Mucosa of descending colon (tissue), 3 donors: ENCODE data around the gene C4B. TPM values are rescaled to one million over a fixed set of nuclear protein-coding genes. Genes with fewer than 3 reads are reported as not detected.

ENCODE experiments used
- ATAC-seq: fragments of 200-7000 bp; cut with Tn5 transposase; one replicate; pipeline ENCODE4 v1.9.1; 2020; ENCODE audit warnings: mild to moderate bottlenecking, moderate library complexity
- DNase-seq, 3 donors: peaks; one replicate each; pipeline ENCODE4 v3.0.0-alpha.2; 2020
- H3K36me3 ChIP-seq: fragments of 200-600 bp; one replicate; pipeline ENCODE4 v1.8.0; 2021; ENCODE audit warnings: low read depth, mild to moderate bottlenecking
- H3K4me1 ChIP-seq: fragments of 200-600 bp; one replicate; pipeline ENCODE4 v1.8.0; 2021; ENCODE audit warnings: low read depth, mild to moderate bottlenecking
- H3K4me3 ChIP-seq: fragments of 200-600 bp; one replicate; pipeline ENCODE4 v1.8.0; 2021; ENCODE audit warnings: mild to moderate bottlenecking
- H3K9me3 ChIP-seq: fragments of 200-600 bp; one replicate; pipeline ENCODE4 v1.8.0; 2021; ENCODE audit warnings: mild to moderate bottlenecking
- intact Hi-C, 2 donors: fragments of 100-400 bp; cut with DNase I in 1 of 2; cut with micrococcal nuclease in 1 of 2; formaldehyde crosslinking; loops; one replicate each; pipeline versions ENCODE4 v1.11.0 to v1.11.1; 2022; cut with DNase I, micrococcal nuclease
- total RNA-seq, 3 donors: library from RNA; stranded (reverse); fragmentation: NEBNext Ultra II Directional in 2 of 3; extraction: Animal tissue kit (Norgen Biotek cat#: 25700) in 2 of 3; gene quantifications; one replicate each; pipeline versions ENCODE4 v1.2.1 to v1.2.4, GENCODE V29; 2021 to 2023
- TF ChIP-seq, protein P1 (sequence below): fragments of 200-600 bp; IDR thresholded peaks from one replicate; pipeline ENCODE4 v1.8.0; 2022; ENCODE audit warnings: antibody characterized with exemption, mild to moderate bottlenecking
- donor health status: DM: no; HTN: no; CAD: no; lungs with moderate emphysema.
- donor health status: DM: no; HTN: no; CAD: no.
- donor health status: DM: no; HTN: yes; CAD: no.

Gene C4B
- total RNA-seq, 3 donors from 2014 or later = 9.2 to 175 (median 51.0) TPM

GRCh38 chr6:31968791-31969711 is 45.5 kb upstream of the C4B start:
- intact Hi-C loops = no loop called here
- peaks cover 8% of the 10 kb centered on the region for H3K36me3 ChIP-seq
- ATAC-seq = no peak
- DNase-seq = no peak
- H3K4me1 ChIP-seq = peaks cover 17% of the 10 kb centered on the region
- TF ChIP-seq, protein P1, sequence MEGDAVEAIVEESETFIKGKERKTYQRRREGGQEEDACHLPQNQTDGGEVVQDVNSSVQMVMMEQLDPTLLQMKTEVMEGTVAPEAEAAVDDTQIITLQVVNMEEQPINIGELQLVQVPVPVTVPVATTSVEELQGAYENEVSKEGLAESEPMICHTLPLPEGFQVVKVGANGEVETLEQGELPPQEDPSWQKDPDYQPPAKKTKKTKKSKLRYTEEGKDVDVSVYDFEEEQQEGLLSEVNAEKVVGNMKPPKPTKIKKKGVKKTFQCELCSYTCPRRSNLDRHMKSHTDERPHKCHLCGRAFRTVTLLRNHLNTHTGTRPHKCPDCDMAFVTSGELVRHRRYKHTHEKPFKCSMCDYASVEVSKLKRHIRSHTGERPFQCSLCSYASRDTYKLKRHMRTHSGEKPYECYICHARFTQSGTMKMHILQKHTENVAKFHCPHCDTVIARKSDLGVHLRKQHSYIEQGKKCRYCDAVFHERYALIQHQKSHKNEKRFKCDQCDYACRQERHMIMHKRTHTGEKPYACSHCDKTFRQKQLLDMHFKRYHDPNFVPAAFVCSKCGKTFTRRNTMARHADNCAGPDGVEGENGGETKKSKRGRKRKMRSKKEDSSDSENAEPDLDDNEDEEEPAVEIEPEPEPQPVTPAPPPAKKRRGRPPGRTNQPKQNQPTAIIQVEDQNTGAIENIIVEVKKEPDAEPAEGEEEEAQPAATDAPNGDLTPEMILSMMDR = no peak
- no peak overlapping the region for H3K4me3 ChIP-seq
- H3K9me3 ChIP-seq = no peaks in the 10 kb centered on the region

GRCh38 chr6:31969712-31970603 is 44.6 kb upstream of the C4B start:
- intact Hi-C loops = no loop called here
- TF ChIP-seq, protein P1 = no peak

GRCh38 chr6:31970604-31971271 is 43.9 kb upstream of the C4B start:
- DNase-seq = no peak
- Histone ChIP-seq H3K4me3 (no peak overlapping the region), H3K9me3 (no peaks in the 10 kb centered on the region), H3K4me1 (peaks cover 17% of the 10 kb centered on the region), H3K36me3 (peaks cover 2% of the 10 kb centered on the region)
- intact Hi-C loops = no loop called here
- ATAC-seq = no peak
- TF ChIP-seq, protein P1 = no peak

More at GRCh38 chr6:31969712-31970603, 44.6 kb upstream of the C4B start:
- Histone ChIP-seq H3K36me3 (peaks cover 2% of the 10 kb centered on the region), H3K4me3 (no peak overlapping the region), H3K9me3 (no peaks in the 10 kb centered on the region), H3K4me1 (peaks cover 17% of the 10 kb centered on the region)
- no peak for ATAC-seq
- no peak for DNase-seq

DNA sequence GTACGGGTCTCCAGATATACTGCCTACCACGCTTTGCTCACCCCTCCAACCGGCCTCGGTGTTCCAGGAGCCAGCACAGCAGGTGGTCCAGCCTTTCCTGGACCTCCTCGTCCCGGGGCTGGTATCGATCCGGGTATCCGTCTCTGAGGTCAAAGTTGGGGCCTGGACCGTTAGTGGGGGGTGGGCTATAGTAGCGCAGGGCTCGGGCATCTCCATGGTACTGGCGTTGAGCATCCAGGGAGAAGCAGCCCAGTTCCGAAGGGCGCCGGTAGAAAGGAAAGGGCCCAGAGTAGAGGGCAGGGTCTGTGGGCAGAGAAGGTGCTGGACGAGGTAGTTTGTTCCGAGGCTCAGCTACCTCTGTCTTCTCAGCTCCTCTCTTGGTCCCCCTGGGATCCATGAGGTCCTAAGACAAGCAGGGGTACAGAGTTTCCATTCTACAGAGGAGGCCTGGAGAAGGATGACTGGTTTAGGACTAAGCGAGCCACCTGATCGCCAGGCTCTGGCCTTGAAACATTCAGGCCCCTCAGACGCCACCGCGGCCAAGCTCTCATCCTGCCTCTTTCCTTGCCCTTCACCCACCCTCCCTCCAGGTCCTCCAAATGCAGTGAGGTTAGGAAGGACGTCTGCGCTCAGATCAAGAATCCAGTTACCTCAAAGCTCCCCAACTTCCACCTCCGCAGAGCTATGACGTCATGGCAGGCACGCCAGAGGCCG is 43.2 kb upstream of the C4B start:
- intact Hi-C loops = no loop called here
- no peaks in the 10 kb centered on the region for H3K9me3 ChIP-seq
- peak overlapping the region; percentile 76 for H3K4me3 ChIP-seq
- H3K36me3 ChIP-seq = peaks cover 2% of the 10 kb centered on the region
- TF ChIP-seq, protein P1 = no peak
- H3K4me1 ChIP-seq = peaks cover 17% of the 10 kb centered on the region
- ATAC-seq (no peak), DNase-seq (peak in 1 of 3 donors; percentile 43)
